Transverse colon (tissue), 4 donors: ENCODE data around the gene OXA1L. TPM values are rescaled to one million over a fixed set of nuclear protein-coding genes. Genes with fewer than 3 reads are reported as not detected.
A peak's percentile ranks its signal among the peaks of the same experiment; 100 is the strongest.
"Not testable (repeated sequence)": the region's sequence is repeated elsewhere in the genome, so short reads cannot be mapped to it uniquely, and the experiment has no call there.

Experiments
- DNase-seq: peaks from one replicate; pipeline ENCODE4 v3.0.0-alpha.2; 2019
- H3K27ac ChIP-seq, 4 donors: fragments of 200-600 bp; sonication (generic); 2 replicates each; pipeline ENCODE4 v1.5.1; 2016 to 2018; ENCODE audit warnings: inconsistent platforms in 4 of 4
- H3K27me3 ChIP-seq: fragments of 200-600 bp; sonication (generic); 2 replicates; pipeline ENCODE4 v1.5.1; 2017; ENCODE audit warnings: inconsistent platforms
- H3K36me3 ChIP-seq, 4 donors: fragments of 200-600 bp; sonication (generic); 2 replicates each; pipeline ENCODE4 v1.5.1; 2017 to 2019; ENCODE audit warnings: inconsistent platforms in 4 of 4
- H3K4me1 ChIP-seq, 4 donors: fragments of 200-600 bp; sonication (generic); 2 replicates each; pipeline ENCODE4 v1.5.1; 2017 to 2020; ENCODE audit warnings: inconsistent platforms in 4 of 4
- H3K4me3 ChIP-seq, 4 donors: fragments of 200-600 bp; sonication (generic); 1 replicate in 1 of 4; 2 replicates in 3 of 4; pipeline versions ENCODE4 v1.5.1 to v1.6.1; 2017 to 2019; ENCODE audit warnings: inconsistent platforms in 4 of 4
- H3K9me3 ChIP-seq, 2 donors: fragments of 200-600 bp; sonication (generic); 2 replicates each; pipeline ENCODE4 v1.5.1; 2017 to 2019; ENCODE audit warnings: inconsistent platforms in 2 of 2
- CTCF ChIP-seq, 5 experiments: fragments of 200-600 bp in 3 of 5; fragments of 450-650 bp in 2 of 5; sonication (generic) in 3 of 5; IDR thresholded peaks; 1 replicate in 2 of 5; 2 replicates in 3 of 5; pipeline ENCODE4 v1.5.1; 2016 to 2017; ENCODE audit warnings: antibody characterized with exemption in 5 of 5, inconsistent platforms in 3 of 5, mild to moderate bottlenecking in 2 of 5, moderate library complexity in 1 of 5
- EP300 ChIP-seq: sonication (generic); formaldehyde crosslinking; IDR thresholded peaks from one replicate; pipeline ENCODE4 v1.6.1; 2017; ENCODE audit warnings: antibody characterized with exemption, low read depth
- POLR2A ChIP-seq: fragments of 450-650 bp; IDR thresholded peaks from one replicate; pipeline ENCODE4 v1.6.1; 2016; ENCODE audit warnings: antibody characterized with exemption, mild to moderate bottlenecking, moderate library complexity
- POLR2AphosphoS5 ChIP-seq, 3 donors: sonication (generic); formaldehyde crosslinking; IDR thresholded peaks; one replicate each; pipeline ENCODE4 v1.6.1; 2016; ENCODE audit warnings: antibody characterized with exemption in 3 of 3
- WGBS, 2 donors: methylation state at CpG; one replicate each; pipeline ENCODE4 v1.1.5; 2018; ENCODE audit warnings: low coverage in 1 of 2; 5-methylcytosine and 5-hydroxymethylcytosine counted together
- in situ Hi-C, 4 donors: fragments of 200-750 bp; cut with MboI; loops; one replicate each; pipeline versions ENCODE4 v1.15.0 to v1.15.1; 2017; ENCODE audit warnings: low sequenced_read_pairs in 3 of 4, low pct_ligation_motif_present in 1 of 4, low pct_unique_long_range_greater_than_20kb in 1 of 4
- intact Hi-C: fragments of 100-400 bp; cut with DNase I; formaldehyde crosslinking; loops from one replicate; pipeline ENCODE4 v1.15.1; 2023; ENCODE audit warnings: low total_unique reads
- total RNA-seq, 4 donors: library from RNA; depleted of rRNA; stranded (reverse); fragments of >200 nt; gene quantifications; one replicate each; pipeline ENCODE4 v1.1.0, GENCODE V29; 2016

Gene OXA1L
- total RNA-seq = 100 to 1,000 TPM in 3 of 4 donors, 10 to 100 TPM in 1; 65.9 to 132 (median 106) TPM

GRCh38 chr14:22766457-22767322, at the start of gene OXA1L:
OXA1L (plus strand) TSS chr14:22766688; CDS start chr14:22766702, 14 bp downstream.
- intact Hi-C loops = no loop called here
- peak within 1 kb of the TSS; percentile 78 to 89 (median 86) for H3K27ac ChIP-seq
- peak within 1 kb of the TSS; percentile 62 to 76 (median 74) for H3K4me3 ChIP-seq
- peaks cover 15 to 26% (median 17%) of the 10 kb centered on the region in 4 donors for H3K4me1 ChIP-seq
- TF ChIP-seq POLR2A = peak; percentile 70
- TF ChIP-seq CTCF (IDR thresholded peaks at IDR 0.05) = no peak
- TF ChIP-seq POLR2AphosphoS5 (IDR thresholded peaks at IDR 0.05) = peak; percentile 80 to 85 (median 85)
- no peak for TF ChIP-seq EP300
- peaks cover 5% of the 10 kb centered on the region in 2 donors for H3K9me3 ChIP-seq
- in situ Hi-C loops = no loop called here
- peaks cover 0 to 33% (median 17%) of the 10 kb centered on the region in 4 donors for H3K36me3 ChIP-seq
- 0% methylated on average over 3 to 56 of the region's 56 CpGs for WGBS, 2 donors
- peak; percentile 98 for DNase-seq
- no peaks in the 10 kb centered on the region for H3K27me3 ChIP-seq

GRCh38 chr14:22718091-22718490, 48.4 kb upstream of the OXA1L start:
- intact Hi-C loops = no loop called here
- H3K27me3 ChIP-seq = no peaks in the 10 kb centered on the region
- TF ChIP-seq EP300 (no peak), CTCF (IDR thresholded peaks at IDR 0.05) (no peak), POLR2AphosphoS5 (IDR thresholded peaks at IDR 0.05) (no peak), POLR2A (no peak)
- H3K27ac ChIP-seq = no peak overlapping the region
- WGBS, 2 donors = 79 to 80% methylated on average over 4 of the region's 4 CpGs
- H3K4me3 ChIP-seq = no peak overlapping the region
- DNase-seq = no peak
- peaks cover 0 to 3% (median 1%) of the 10 kb centered on the region in 4 donors for H3K4me1 ChIP-seq
- no peaks in the 10 kb centered on the region for H3K9me3 ChIP-seq
- no peaks in the 10 kb centered on the region for H3K36me3 ChIP-seq
- in situ Hi-C loops = no loop called here

- WGBS, 2 donors = 61 to 62% methylated on average over 2 of the region's 2 CpGs
- H3K36me3 ChIP-seq = no peaks in the 10 kb centered on the region
- no peaks in the 10 kb centered on the region for H3K4me1 ChIP-seq
- H3K4me3 ChIP-seq = no peak overlapping the region
- peaks cover 7% of the 10 kb centered on the region for H3K27me3 ChIP-seq
- in situ Hi-C loops (no loop called here), intact Hi-C loops (no loop called here)
- no peak for DNase-seq
- H3K27ac ChIP-seq = no peak overlapping the region
- no peaks in the 10 kb centered on the region for H3K9me3 ChIP-seq
- no peak for TF ChIP-seq POLR2A
- no peak for TF ChIP-seq POLR2AphosphoS5 (IDR thresholded peaks at IDR 0.05)
- no peak for TF ChIP-seq EP300
- TF ChIP-seq CTCF (IDR thresholded peaks at IDR 0.05) = no peak
These were observed 45.3 kb upstream of the OXA1L start for GRCh38 chr14:22721213-22721612.

GRCh38 chr14:22723815-22724214, 42.7 kb upstream of the OXA1L start:
- no peak overlapping the region for H3K4me3 ChIP-seq
- TF ChIP-seq POLR2A = no peak
- no peak for TF ChIP-seq POLR2AphosphoS5 (IDR thresholded peaks at IDR 0.05)
- no peak for TF ChIP-seq EP300
- H3K36me3 ChIP-seq = no peaks in the 10 kb centered on the region
- no peaks in the 10 kb centered on the region for H3K9me3 ChIP-seq
- no peak for DNase-seq
- H3K4me1 ChIP-seq = no peaks in the 10 kb centered on the region
- 93% methylated on average over 1 of the region's 1 CpG; no CpG with 5 or more reads in 1 of the 2 donors for WGBS, 2 donors
- H3K27me3 ChIP-seq = peaks cover 7% of the 10 kb centered on the region
- H3K27ac ChIP-seq = no peak overlapping the region
- in situ Hi-C loops (no loop called here), intact Hi-C loops (no loop called here)

GRCh38 chr14:22724847-22725246, 41.6 kb upstream of the OXA1L start:
- 40 to 83% methylated on average over 1 to 8 of the region's 8 CpGs for WGBS, 2 donors

GRCh38 chr14:22725374-22725773, 41.1 kb upstream of the OXA1L start:
- H3K27me3 ChIP-seq, H3K36me3 ChIP-seq, DNase-seq, H3K4me3 ChIP-seq, intact Hi-C loops, H3K9me3 ChIP-seq, H3K27ac ChIP-seq, H3K4me1 ChIP-seq, in situ Hi-C loops: not testable (repeated sequence)
- WGBS, 2 donors = 22 to 45% methylated on average over 3 of the region's 3 CpGs

More at GRCh38 chr14:22724847-22725246, 41.6 kb upstream of the OXA1L start:
- in situ Hi-C loops, H3K4me1 ChIP-seq, DNase-seq, H3K27me3 ChIP-seq, H3K4me3 ChIP-seq, H3K36me3 ChIP-seq, H3K27ac ChIP-seq, H3K9me3 ChIP-seq, intact Hi-C loops: not testable (repeated sequence)
